Mesothelial cell of epicardium (in vitro differentiated cells): ENCODE data around the gene SLC22A12. TPM values are rescaled to one million over a fixed set of nuclear protein-coding genes. Genes with fewer than 3 reads are reported as not detected.
"Not testable (repeated sequence)": the region's sequence is repeated elsewhere in the genome, so short reads cannot be mapped to it uniquely, and the experiment has no call there.

Experiments
- DNase-seq, 2 experiments: peaks; one replicate each; pipeline ENCODE4 v3.0.0; 2021; ENCODE audit warnings: low spot score in 2 of 2; ENCODE audit not compliant: unreplicated experiment in 2 of 2
- H3K27ac Mint-ChIP-seq: 2 replicates; pipeline ENCODE4 v1.8.0; 2021; ENCODE audit warnings: mixed read lengths
- H3K27me3 Mint-ChIP-seq: 2 replicates; pipeline ENCODE4 v1.8.0; 2021; ENCODE audit warnings: low read depth, mixed read lengths
- H3K36me3 Mint-ChIP-seq: 2 replicates; pipeline ENCODE4 v1.8.0; 2021; ENCODE audit warnings: mixed read lengths
- H3K4me1 Mint-ChIP-seq: 2 replicates; pipeline ENCODE4 v1.8.0; 2021; ENCODE audit warnings: mixed read lengths
- H3K4me3 Mint-ChIP-seq: 2 replicates; pipeline ENCODE4 v1.8.0; 2021; ENCODE audit warnings: mild to moderate bottlenecking, moderate library complexity, mixed read lengths
- H3K9me3 Mint-ChIP-seq: 2 replicates; pipeline ENCODE4 v1.8.0; 2021; ENCODE audit warnings: mixed read lengths
- total RNA-seq: library from RNA; stranded (reverse); gene quantifications from 3 replicates; pipeline ENCODE4 v1.2.1, GENCODE V29; 2021
- TF ChIP-seq, protein P1 (sequence below): fragments of 200-600 bp; sonication (generic); IDR thresholded peaks from one replicate; pipeline ENCODE4 v1.5.0; 2021; ENCODE audit warnings: antibody characterized with exemption; ENCODE audit not compliant: unreplicated experiment

SLC22A12 gene
- total RNA-seq, 1 donor from 2014 or later: not detected

DNA sequence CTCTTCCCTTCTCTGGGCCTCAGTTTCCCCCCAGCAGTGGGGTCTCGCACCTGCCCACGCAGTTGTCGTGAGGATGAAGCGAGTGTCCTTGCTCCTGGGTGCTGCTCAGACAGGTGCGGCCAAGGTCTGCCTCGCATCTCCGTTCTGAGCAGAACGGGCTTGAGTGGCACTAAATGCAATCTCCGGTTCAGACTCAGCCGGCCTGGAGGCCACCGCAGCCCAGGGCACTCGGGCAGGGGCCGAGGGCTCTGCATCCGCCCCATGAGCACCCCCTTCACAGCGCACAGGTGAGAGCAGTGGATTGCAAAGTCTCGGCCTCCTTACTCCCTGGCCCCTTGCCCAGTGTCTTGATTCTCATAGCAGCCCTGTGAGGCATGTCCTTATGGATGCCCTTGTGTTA is 30.1 kb upstream of the SLC22A12 start:
- H3K36me3 Mint-ChIP-seq: no peaks in the 10 kb centered on the region
- no peak overlapping the region for H3K27ac Mint-ChIP-seq
- H3K4me1 Mint-ChIP-seq: peaks cover 17% of the 10 kb centered on the region
- TF ChIP-seq, protein P1, sequence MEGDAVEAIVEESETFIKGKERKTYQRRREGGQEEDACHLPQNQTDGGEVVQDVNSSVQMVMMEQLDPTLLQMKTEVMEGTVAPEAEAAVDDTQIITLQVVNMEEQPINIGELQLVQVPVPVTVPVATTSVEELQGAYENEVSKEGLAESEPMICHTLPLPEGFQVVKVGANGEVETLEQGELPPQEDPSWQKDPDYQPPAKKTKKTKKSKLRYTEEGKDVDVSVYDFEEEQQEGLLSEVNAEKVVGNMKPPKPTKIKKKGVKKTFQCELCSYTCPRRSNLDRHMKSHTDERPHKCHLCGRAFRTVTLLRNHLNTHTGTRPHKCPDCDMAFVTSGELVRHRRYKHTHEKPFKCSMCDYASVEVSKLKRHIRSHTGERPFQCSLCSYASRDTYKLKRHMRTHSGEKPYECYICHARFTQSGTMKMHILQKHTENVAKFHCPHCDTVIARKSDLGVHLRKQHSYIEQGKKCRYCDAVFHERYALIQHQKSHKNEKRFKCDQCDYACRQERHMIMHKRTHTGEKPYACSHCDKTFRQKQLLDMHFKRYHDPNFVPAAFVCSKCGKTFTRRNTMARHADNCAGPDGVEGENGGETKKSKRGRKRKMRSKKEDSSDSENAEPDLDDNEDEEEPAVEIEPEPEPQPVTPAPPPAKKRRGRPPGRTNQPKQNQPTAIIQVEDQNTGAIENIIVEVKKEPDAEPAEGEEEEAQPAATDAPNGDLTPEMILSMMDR: no peak
- no peaks in the 10 kb centered on the region for H3K9me3 Mint-ChIP-seq
- no peak overlapping the region for H3K4me3 Mint-ChIP-seq
- DNase-seq: no peak
- H3K27me3 Mint-ChIP-seq: peaks cover 2% of the 10 kb centered on the region

DNA sequence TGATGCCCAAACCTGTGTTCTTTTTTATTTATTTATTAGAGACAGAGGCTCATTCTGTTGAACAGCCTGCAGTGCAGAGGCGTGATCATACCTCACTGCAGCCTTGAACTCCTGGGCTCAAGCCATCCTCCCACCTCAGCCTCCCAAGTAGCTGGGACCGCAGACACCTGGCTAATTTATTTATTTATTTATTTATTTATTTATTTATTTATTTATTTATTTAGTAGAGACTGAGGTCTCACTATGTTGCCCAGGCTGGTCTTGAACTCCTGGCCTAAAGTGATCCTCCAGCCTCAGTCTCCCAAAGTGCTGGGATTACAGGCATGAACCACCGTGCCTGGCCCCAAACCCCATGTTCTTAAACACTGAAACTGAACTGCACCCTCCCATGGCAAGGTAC is 29.6 kb upstream of the SLC22A12 start:
- not testable (repeated sequence) for H3K36me3 Mint-ChIP-seq, H3K9me3 Mint-ChIP-seq, H3K27me3 Mint-ChIP-seq, H3K4me3 Mint-ChIP-seq, DNase-seq, H3K27ac Mint-ChIP-seq
- H3K4me1 Mint-ChIP-seq: peaks cover 21% of the 10 kb centered on the region

DNA sequence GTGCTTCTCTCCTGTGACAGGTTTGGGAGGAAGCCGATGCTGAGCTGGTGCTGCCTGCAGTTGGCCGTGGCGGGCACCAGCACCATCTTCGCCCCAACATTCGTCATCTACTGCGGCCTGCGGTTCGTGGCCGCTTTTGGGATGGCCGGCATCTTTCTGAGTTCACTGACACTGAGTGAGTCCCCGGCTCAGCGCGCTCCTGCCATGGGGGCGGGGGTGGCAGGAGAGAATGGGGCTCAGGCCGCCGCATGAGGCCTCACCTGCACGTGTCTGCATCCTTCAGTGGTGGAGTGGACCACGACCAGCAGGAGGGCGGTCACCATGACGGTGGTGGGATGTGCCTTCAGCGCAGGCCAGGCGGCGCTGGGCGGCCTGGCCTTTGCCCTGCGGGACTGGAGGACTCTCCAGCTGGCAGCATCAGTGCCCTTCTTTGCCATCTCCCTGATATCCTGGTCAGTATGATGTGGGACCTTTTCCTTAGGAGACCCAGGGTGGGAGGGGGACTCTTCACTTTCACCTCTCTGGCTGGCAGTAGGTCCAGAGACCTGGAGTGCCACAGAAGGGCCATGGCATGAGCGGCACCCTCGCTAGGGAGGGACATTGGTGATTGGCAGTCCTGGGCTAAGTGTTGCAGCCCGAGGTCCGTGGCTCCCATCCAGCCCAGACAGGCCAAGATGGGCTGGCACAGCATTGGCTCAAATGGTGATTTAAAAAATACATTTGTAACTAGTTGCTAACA is 28.9 kb upstream of the SLC22A12 start:
- Mint-ChIP-seq H3K36me3 (no peaks in the 10 kb centered on the region), H3K27ac (no peak overlapping the region)
- no peak for DNase-seq

DNA sequence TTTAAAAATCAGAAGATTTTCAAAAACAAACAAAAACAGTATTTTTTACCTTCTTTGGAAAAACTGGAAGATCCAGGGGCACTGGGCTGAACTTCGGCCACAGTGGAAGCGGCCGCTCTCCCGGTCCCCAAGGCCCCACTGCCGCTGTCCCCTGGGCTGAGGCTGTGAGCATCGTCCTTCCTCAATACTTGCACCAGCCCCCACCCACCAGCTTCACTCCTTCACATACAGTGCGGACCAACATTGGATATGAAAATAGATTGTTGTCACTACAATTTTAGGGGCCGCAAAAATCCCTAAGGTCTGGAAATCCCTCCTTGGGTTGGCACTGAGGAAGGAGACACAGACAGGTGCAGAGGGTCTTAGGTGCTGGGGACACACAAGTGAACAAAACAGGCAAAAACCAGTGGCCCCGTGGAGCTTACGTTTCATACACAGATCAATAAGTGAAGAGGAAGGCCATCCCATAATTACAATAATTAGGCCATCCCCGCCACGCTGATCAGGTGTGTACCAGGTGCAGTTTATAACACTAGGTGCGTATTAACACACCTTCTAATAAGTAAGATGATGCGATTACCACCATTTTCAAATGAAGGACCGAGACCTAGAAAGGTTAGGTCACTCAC is 28.2 kb upstream of the SLC22A12 start:
- Mint-ChIP-seq H3K4me3 (no peak overlapping the region), H3K27me3 (peaks cover 2% of the 10 kb centered on the region), H3K4me1 (peaks cover 29% of the 10 kb centered on the region), H3K9me3 (no peaks in the 10 kb centered on the region), H3K27ac (no peak overlapping the region), H3K36me3 (no peaks in the 10 kb centered on the region)
- TF ChIP-seq, protein P1: no peak
- no peak for DNase-seq

More for the DNA sequence above, 28.9 kb upstream of the SLC22A12 start:
- no peak overlapping the region for H3K4me3 Mint-ChIP-seq
- TF ChIP-seq, protein P1: no peak
- H3K4me1 Mint-ChIP-seq: peaks cover 28% of the 10 kb centered on the region
- H3K9me3 Mint-ChIP-seq: no peaks in the 10 kb centered on the region
- peaks cover 2% of the 10 kb centered on the region for H3K27me3 Mint-ChIP-seq

DNA sequence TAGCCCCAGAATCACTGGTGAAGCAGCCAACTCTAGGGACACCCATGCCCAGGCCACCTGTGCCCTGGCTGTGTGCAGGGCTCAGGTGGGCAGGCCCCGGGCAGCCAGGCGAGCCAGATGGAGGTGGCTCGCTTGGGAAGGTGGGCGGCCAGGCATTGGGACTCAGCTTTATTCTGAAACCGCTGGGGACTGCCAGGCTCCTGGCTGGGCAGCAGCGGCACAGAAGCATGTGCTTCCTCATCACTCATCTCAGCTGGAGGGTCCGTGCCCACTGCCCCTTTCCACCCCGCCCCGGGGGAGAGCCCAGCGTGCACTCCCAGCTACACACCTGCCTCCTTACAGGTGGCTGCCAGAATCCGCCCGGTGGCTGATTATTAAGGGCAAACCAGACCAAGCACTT is 27.1 kb upstream of the SLC22A12 start:
- no peak overlapping the region for H3K4me3 Mint-ChIP-seq
- DNase-seq: no peak
- no peaks in the 10 kb centered on the region for H3K9me3 Mint-ChIP-seq
- peaks cover 2% of the 10 kb centered on the region for H3K27me3 Mint-ChIP-seq
- peaks cover 27% of the 10 kb centered on the region for H3K4me1 Mint-ChIP-seq
- TF ChIP-seq, protein P1: no peak
- no peak overlapping the region for H3K27ac Mint-ChIP-seq
- H3K36me3 Mint-ChIP-seq: no peaks in the 10 kb centered on the region

DNA sequence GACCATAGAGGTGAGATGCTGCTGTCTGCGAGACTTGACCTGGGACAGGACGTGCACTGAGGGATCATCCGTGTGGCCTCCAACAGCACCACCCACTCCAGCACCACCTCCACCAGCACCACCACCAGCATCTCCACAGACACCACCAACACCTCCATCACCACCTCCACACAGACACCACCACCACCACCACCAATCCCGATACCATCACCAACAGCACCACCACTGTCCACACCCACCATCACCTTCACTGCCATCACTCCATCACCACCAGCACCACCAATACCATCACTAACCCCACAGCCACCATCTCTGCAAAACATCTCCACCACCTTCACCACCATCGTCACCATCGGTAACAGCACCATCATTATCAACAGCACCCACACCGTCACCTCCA is 26.6 kb upstream of the SLC22A12 start:
- TF ChIP-seq, protein P1: no peak
- Mint-ChIP-seq H3K4me3 (no peak overlapping the region), H3K27me3 (peaks cover 2% of the 10 kb centered on the region), H3K9me3 (no peaks in the 10 kb centered on the region), H3K27ac (no peak overlapping the region), H3K4me1 (peaks cover 27% of the 10 kb centered on the region), H3K36me3 (no peaks in the 10 kb centered on the region)
- no peak for DNase-seq
